Fibroblast of peridontal ligament (primary cell): ENCODE measurements around the gene PPARG.
"Not testable (repeated sequence)": the region's sequence is repeated elsewhere in the genome, so short reads cannot be mapped to it uniquely, and the experiment has no call there.

Experiments
- DNase-seq: peaks from one replicate; pipeline ENCODE4 v3.0.0-alpha.2; 2010; ENCODE audit errors: extremely low read depth

The PPARG gene

DNA sequence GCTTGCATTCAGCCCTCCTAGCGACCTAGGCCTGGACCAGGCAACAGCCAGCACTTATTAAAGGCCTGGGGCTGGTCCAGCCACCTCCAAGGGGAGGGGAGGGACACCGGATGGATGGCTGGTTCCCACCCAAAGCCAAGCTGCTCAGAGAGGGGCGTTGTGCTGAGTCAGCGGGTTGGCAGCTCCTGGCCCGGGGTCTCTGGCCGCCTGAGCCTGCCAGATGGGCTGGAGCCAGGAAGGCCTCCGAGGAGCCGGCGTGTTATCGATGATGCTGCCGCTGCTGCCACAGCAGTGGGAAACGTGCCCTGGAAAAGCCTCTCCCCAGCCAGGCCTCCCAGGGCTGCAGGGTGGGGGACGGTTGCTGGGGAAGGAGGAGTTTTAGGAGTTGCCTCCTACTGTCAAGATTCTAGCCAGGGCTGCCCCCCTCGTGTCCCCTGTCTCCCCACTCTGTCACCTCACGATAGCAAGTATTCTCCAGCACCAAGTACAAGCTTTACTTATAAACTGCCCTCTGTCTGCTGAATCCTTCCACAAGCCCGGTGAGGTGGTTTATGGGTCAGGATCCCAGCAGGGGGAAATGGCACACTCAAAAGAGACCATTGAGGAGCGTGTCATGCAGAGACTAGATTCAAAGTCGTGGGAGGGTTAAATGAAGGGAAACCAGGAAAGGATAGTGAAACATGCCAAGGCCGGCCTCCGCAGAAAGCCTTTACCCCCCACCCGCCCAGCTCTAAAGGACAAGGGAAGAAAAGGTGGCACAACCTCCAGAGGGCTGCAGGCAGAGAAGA is 152.3 kb downstream of the PPARG start:
- peak; percentile 85 for DNase-seq

DNA sequence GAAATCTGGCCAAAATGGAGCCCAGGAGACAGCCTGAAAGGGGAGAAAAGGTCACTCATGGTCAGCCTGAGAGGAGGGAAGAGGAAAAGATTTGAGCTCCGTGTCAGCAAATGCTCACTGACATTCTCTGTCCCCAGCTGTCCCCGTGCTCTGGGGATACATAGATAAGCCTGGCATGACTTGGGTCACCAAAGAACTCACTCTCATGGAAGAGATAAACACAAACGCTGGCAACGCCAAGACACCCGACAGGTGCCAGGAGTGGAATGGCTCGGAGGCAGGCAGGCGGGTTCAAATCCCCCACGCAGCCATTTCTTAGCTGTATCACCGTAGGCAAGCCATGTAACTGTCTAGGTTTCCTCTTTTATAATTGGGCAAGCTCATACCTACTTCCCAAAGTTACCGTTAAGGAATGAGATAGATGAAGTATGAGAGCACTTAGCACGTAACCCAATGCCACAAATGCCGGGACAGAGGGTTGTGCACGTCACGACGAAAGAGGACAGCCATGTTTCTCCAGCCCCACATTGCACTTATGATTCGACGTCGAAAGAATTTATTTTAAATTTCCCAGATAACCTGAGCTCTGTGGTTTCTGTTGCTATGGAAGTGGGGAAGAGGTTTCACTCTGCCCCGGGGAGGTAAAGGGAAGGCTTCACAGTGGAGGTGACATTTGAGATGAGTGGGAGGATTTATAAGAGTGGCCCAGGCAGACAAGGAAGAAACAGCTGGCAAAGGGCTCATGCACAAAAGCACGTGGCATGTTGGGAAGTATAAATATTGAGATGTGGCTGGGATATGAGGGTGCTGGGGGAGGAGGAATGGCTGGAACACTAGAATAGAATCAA is 154.0 kb downstream of the PPARG start:
- no peak for DNase-seq

DNA sequence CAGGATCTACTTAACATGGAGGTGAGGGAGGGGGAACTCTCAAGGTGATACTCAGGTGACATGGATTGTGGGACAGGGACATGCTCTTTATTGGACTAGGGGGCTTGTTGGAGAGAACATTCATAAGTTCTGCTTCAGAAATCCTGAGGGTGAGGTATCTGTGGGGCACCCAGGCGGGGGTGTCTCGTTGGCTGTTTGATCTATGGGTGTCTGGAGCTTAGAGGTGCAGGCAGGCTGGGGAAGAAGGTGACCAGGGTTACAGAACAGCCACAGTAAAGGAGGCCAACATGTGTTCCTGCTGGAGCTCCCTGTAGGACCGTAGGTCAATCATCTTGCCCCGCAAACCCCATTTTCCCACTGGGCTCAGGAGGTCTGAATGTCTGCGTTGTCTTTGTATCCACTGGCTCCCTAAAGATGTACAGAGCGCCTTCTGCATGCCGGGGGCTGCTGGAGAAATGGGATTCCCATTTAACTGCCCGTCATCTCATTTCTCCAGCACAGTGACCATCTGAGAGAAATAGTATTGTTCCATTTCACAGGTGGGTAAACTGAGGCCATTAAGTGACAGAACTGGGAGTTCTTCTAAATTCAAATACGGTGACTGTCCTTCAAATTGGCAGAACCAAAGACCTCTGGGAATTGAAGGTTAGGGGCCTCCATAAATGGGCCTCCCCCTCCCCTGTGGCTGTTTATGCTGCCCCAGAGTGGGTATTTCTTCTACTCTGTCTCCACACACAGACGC is 155.1 kb downstream of the PPARG start:
- DNase-seq = no peak

DNA sequence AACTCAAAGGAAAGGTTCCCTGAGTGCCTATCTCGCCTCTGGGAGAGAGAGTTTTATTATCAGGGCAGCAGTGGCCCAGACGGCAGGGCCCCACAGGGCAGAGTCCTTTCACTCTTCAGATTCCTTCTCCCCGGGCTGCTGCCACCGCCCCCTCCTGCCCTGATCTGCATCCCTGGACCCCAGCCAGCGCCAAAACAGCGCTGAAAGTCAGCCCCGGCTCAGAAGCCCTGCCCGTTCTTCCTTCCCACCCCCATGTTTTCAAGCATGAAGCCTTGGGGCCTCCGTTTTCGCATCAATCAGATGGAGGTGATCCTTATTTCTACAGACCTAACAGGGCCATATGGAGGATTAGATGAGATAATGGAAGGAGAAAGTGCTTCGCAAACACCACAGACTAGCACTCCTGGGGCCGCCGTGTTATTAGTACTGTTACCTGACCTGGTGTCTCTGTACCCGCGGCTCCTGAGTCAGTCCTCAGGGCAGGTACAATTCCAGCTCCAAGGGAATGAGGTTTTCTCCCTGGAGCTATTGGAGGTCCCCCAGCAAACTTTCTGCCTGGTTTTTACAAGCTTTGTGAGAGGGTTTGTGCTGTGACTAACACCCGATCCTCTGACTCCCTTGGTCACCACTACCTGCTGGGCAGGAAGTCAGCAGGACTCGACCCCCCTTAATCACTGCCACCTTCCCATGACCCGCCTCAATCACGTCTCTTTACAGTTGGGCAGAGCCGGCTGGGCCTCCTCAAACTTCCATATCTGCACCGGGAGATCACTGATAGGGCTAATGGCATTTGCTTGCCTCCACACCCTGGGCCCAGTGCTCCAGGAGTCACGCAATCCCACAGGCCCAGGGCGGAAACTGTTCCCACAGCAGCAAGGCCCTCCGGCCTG is 156.0 kb downstream of the PPARG start:
- no peak for DNase-seq

DNA sequence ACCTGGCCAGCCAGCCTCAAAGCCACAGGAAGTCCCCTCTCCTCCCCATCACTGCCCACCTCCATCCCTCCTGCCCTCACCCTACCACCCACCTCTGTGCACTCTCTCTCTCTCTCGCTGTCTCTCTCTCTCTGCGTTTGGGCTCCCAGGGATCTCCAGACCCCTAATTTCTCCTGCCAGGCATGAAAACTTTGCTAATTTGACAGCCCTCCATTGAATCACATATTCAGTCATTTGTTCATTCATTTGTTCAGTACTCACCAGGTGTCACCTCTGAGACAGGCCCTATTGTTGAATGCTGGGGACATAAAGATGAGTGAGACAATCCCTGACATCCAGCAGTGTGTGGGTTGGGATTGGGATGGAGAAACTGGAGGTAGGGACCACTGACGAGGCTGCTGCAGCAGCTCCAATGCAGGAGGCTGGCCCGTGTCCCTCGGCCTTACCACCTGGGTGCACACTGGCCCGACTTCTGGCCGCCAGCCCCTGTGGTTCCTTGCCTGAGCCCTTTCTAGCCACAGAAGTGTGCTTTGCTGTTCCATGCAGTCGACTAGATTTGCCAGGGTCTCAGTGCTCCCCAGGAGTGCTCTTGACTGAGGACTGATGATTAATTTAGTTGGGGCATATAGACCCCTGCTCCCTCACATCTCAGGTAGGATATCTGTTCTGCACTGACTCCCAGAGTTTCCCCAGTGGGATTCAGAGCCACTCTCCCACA is 156.8 kb downstream of the PPARG start:
- DNase-seq = no peak

DNA sequence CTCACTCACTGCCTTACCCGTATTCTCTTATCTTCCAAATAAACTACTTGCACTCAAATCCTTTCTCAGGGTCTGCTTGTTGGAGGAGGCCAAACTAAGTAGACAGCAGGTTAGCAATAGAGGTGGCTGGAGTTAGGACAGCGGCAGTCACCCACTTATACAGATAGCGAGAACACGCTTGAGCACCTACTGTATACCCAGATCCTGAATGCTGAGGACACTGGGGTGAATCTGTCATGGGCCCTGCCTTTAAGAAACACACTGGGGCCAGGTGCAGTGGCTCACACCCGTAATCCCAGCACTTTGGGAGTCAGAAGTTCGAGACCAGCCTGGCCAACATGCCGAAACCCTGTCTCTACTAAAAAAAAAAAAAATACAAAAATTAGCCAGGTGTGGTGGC is 157.4 kb downstream of the PPARG start:
- no peak for DNase-seq

DNA sequence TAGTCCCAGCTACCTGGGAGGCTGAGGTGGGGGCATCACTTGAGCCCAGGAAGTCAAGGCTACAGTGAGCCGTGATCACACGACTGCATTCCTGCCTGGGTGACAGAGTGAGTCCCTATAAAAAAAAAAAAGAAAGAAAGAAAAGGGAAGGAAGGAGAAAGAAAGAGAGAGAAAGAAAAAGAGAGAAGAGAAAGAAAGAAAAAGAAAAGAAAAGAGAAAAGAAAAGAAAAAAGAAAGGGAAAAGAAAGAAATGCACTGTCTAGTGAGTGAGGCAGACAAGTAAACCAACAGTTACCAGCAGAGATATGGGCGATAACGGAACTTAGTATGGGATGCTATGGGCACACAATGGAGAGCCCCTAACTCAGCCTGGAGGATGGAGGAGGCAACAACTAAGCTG is 158.2 kb downstream of the PPARG start:
- no peak for DNase-seq

DNA sequence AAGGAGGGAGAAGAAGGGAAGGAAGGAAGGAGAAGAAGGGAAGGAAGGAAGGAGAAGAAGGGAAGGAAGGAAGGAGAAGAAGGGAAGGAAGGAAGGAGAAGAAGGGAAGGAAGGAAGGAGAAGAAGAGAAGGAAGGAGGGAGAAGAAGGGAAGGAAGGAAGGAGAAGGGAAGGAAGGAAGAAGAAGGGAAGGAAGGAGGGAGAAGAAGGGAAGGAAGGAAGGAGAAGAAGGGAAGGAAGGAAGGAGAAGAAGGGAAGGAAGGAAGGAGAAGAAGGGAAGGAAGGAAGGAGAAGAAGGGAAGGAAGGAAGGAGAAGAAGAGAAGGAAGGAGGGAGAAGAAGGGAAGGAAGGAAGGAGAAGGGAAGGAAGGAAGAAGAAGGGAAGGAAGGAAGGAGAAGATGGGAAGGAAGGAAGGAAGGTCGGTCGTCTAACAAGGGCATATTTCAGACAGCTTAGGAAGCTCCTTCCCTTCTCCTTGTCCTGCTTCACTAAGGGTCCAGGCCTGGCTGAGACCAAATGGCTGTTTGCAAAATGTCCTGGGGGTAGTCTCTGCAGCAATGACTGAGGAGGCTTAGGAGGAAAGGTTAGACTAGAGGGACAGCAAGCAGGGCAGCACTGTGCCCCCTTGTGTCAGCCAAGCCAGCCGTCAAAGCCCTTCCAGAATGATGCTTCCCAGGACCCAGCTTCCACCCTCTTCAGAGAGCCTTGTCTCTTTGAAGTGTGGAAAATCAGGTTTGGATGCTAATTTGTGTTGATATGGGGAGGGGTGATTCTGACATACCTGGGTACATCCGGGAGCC is 159.7 kb downstream of the PPARG start:
- not testable (repeated sequence) for DNase-seq

DNA sequence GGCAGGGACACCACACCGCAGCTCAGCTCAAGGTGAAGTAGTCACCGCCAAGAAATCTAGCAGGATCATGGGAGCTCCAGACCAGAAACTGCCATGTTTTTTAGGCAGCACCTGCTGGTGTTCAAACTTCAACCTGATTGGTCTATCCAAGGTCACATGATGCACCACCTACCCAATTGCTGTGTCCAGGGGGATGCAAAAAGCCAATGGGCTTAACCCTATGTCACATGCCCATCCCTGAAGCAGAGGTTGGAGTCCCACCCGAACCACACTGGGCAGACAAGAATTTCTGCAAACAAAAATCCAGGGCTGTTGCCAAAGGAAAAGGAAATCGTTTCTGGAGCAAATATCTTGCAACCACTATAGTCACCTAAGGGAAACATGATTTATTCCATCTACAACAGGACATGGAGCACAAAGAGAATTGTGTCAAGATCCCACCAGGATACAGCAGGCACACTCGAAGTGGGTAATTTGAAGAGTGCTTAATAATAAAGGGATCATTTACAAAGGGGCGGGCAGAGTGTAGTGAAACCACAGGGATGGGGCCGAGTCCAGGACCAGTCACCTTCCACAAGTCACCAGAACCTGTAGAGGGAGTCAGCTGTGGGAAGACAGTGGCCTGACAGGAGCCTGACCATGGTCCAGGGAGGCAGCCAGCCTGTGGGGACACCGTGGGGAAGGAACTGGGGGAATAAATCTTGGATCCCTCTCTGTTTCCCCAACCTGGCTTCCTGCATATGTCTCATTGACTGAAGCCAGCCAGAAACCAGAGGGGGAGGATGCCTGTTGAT is 161.2 kb downstream of the PPARG start:
- no peak for DNase-seq

DNA sequence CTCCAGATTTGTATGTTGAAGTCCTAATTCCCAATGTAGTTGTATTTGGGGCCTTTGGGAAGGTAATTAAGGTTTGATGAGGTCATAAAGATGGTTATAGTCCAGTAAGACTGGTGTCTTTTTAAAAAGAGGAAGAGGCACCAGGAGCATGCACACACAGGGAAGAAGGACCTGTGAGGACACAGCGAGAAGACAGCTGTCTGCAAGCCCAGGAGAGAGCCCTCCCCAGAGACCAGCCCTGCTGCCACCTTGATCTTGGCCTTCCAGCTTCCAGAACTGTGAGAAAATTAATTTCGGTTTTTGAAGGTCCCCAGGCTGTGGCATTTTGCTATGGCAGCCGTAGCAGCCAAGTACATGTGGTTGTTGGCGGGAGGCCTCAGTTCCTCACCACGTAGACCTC is 162.6 kb downstream of the PPARG start:
- no peak for DNase-seq

DNA sequence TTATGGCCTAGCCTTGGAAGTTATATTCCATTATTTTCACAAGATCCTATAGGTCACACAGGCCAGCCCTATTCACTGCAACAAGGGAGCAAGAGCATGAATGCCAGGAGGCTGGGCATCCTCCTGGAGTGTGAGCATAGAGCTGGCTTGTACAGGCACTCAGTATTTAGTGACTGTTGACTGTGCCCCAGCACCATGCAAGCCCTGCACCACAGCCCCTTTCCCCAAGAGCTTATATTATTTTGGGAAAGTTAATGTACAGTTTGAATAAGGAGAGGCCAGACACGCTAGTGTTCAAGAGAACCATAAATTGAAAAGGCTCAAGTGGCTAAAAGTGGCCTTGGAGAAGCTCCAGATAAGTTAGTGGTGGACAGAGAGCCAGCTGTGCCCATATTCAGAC is 163.1 kb downstream of the PPARG start:
- no peak for DNase-seq

DNA sequence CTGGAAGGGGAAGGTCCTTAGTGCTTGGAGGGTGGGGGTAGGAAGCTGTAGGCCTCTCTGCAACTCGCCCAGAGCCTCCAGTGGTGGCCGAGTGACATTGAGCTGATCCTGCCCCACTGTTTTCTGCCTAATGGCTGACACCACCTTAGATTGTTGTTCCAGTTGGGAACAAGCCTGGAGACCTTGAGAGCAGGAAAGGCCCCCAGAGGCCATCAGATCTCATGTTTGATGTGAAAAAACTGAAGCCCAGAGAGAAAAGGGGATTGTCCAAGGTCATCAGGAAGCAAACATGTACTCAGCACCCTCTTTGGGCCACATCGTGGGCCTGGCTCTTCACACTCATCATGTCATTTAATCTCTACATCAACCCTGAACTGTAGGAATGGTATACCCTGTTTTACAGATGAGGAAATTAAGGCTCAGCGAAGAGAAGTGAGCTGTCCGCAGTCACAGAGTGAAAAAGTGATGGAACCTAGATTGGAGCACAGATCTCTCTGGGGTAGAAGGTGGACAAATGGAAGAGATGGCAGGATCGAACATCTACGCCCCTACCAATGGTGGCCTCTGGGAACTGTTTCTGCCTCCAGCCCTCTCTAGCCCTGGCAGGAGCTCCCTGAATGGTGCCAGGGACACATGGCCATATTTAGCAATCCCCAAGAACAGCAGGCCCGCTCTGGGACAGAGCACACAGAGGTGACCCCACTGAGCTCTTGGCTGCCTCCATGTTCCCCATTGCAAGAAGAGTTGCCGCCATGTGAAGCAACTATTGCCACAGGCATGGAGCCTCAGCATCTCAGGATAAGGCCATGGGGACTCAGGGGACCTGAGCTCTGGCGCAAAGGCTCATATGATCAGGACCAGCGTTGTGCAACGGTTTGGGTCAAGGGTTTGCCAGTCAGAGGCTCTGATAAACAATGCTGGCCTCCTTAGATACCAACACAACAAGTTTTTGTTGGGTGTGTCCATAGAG is 163.8 kb downstream of the PPARG start:
- no peak for DNase-seq

DNA sequence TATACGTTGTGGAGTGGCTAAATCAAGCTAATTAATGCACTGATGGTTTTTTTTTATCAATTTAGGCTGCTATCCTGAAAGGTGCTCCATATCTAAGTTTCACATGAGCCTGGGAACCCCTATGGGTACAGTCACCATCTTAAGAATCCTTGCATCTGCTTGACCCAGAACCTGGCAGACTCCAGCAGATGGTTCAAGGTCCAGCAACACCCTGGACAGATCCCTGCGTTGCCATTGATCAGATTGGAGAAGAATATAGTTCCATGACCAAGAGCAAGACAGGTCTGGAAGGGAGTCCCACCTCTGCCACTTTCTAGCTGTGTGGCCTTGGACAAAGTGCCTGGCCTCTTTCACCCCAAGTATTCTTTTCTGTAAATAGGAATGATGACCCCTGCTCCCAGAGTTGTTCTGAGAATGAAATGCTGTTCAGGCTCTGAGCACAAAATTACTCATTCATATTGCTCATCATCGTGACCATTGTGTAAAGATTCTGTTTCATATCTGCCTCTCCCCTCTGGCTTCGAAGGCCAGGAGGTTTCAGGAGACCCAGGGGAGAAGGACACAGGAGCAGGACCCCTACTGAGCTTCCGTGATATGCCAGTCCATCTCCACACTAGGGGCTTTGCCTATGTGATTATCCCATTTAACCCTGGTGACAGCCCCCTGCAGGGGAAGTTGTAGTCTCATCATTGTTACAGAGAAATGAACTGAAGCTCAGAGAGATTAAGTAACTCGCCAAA is 165.4 kb downstream of the PPARG start:
- peak; percentile 35 for DNase-seq

DNA sequence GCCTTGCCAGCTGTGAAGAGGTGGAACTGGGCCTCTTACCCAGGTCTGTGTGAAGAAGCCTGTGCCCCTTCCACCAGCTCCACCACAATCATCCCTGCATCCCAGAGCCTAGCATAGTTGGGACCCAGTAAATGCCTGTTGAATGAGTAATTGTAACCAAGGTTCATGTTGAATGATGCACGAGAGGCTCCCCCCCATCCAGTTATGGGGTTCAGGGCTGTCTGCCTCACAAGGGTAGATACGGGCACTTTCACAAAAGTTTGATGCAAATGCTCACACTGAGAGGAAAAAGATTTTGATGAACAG is 165.9 kb downstream of the PPARG start:
- no peak for DNase-seq

DNA sequence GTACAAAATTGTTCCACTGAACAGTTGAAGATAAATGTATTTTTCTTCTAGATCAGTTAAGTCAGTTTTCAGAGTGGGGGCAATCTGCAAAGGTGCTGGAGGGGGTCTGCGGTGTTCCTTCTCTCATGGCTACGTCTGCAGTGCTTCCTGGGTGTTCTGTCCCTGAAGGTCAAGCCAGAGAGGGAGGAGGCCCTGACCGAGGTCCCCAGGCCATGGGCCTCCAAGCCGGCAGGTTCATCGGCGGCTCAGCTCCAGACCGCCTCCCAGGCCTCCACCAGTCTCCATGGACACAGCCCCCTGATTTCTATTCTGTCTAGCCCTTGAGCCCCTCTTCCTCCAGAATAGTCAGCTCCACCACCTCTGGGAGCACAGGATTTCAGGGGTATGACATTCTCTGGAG is 166.9 kb downstream of the PPARG start:
- no peak for DNase-seq

DNA sequence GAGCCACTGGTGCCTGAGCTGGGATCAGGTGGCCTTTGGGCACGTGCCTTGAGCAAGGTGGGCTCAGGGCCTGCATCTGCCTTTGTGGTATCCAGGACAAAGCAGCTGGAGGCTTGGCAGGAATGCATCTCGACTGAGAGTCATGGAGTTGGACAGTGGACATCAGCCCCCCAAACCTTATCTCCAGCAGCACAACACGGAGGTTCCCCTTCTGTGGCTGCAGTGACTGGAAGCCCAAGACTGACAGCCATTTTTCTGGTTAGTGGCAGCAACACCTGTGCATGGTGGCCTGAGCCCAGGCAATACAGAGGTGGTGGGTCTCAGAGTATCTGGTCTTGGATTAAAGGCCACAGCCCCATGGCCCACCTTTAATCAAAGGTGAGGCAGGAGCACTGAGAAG is 167.6 kb downstream of the PPARG start:
- no peak for DNase-seq

DNA sequence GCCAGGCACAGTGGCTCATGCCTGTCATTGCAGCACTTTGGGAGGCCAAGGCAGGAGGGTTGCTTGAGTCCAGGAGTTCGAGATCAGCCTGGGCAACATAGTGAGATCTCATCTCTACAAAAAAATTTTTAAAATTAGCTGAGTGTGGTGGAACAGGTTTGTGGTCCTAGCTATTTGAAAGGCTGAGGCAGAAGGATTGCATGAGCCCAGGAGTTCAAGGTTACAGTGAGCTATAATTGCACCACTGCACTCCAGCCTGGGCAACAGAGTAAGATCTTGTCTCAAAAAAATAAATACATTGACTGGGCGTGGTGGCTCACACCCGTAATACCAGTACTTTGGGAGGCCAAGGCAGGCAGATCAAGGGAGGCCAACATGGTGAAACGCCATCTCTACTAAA is 168.5 kb downstream of the PPARG start:
- not testable (repeated sequence) for DNase-seq
